Measurements from ENCODE around the gene NFKBIB.

DNA sequence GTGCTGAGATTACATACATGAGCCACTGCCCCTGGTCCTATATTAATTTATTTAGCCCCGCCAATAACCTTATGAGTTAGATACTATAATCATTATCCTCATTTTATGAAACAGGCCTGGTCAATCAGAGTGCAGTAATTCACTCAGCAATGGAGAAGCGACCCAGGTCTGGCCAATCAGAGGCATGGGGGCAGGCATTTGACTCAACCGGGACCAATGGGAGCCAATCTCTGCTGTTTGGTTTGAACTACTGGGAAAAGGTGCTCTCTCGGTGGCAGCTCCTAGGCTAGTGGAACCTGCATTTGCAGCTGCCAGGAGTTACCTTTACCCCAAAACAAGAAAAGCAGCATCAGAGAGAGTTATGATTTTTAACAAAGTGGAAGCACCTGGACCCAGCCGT lies 6.9 kb upstream of the NFKBIB start:
- no peak for TF ChIP-seq RXRA (IDR thresholded peaks at IDR 0.05; ENCODE audit: insufficient read depth, low read depth, low read length)
- TF ChIP-seq, protein P1, sequence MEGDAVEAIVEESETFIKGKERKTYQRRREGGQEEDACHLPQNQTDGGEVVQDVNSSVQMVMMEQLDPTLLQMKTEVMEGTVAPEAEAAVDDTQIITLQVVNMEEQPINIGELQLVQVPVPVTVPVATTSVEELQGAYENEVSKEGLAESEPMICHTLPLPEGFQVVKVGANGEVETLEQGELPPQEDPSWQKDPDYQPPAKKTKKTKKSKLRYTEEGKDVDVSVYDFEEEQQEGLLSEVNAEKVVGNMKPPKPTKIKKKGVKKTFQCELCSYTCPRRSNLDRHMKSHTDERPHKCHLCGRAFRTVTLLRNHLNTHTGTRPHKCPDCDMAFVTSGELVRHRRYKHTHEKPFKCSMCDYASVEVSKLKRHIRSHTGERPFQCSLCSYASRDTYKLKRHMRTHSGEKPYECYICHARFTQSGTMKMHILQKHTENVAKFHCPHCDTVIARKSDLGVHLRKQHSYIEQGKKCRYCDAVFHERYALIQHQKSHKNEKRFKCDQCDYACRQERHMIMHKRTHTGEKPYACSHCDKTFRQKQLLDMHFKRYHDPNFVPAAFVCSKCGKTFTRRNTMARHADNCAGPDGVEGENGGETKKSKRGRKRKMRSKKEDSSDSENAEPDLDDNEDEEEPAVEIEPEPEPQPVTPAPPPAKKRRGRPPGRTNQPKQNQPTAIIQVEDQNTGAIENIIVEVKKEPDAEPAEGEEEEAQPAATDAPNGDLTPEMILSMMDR (IDR thresholded peaks at IDR 0.05; ENCODE audit: control extremely low read depth in 1 of 3, insufficient read depth in 1 of 3, low read depth in 1 of 3, low read length in 3 of 3): no peak
- no peak for TF ChIP-seq EZH2 (IDR thresholded peaks at IDR 0.05; ENCODE audit: low read depth, low read length, severe bottlenecking)
- TF ChIP-seq RAD21 (IDR thresholded peaks at IDR 0.05 in 1 of 2, conservative IDR thresholded peaks at IDR 0.05 in 1 of 2; ENCODE audit: low read depth in 2 of 2, low read length in 2 of 2): no peak
- no peak for TF ChIP-seq TAF1 (IDR thresholded peaks at IDR 0.05; ENCODE audit: low read depth, low read length)
- TF ChIP-seq RFX5 (IDR thresholded peaks at IDR 0.05; ENCODE audit: borderline replicate concordance, low read depth, low read length): no peak
- no peak for TF ChIP-seq HDAC2 (IDR thresholded peaks at IDR 0.05; ENCODE audit: borderline replicate concordance in 1 of 2, low read depth in 2 of 2, low read length in 2 of 2)
- TF ChIP-seq POLR2A (IDR thresholded peaks at IDR 0.05; ENCODE audit: control extremely low read depth in 1 of 2, low read depth in 2 of 2, low read length in 2 of 2): no peak
- TF ChIP-seq MAFK (IDR thresholded peaks at IDR 0.05; ENCODE audit: low read depth, low read length): no peak
- TF ChIP-seq, protein P2, sequence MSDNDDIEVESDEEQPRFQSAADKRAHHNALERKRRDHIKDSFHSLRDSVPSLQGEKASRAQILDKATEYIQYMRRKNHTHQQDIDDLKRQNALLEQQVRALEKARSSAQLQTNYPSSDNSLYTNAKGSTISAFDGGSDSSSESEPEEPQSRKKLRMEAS (IDR thresholded peaks at IDR 0.05): no peak

Measured in H1 (cell line).